ENCODE data around the gene TBRG4.

DNA sequence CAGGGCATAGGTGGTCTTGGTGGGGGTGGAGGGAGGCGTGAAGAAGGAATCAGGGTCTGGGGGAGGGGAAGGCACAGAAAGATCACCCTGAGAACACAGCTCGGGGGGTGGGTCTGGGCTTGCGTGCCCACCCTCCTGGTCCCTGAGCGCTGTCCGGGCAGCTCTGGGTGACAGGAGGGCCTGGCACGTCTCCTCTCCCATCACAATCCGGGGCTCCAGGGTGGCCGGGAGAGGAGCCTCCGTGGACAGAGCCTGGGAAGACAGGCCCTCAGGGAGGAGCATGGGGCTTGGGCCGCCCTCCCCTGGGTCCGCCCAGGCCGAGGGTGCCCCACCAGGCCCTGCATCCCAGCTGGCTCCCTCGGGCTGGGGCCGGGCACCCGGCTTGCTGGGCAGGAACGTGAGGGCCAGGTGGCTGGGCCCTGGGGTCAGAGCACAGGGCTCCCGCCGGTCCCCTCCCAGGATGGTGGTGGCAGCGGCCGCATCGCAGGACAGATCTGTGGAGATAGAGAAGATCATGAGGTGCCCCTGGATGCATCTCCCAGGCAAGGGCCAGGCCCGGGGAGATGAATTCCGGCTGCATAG is 25.8 kb downstream of the TBRG4 start:
- TF ChIP-seq POLR2A (IDR thresholded peaks at IDR 0.05) = no peak
- TF ChIP-seq POLR2AphosphoS5 (IDR thresholded peaks at IDR 0.05; ENCODE audit: insufficient read depth in 1 of 2, low read depth in 1 of 2) = no peak
- TF ChIP-seq, protein P1, sequence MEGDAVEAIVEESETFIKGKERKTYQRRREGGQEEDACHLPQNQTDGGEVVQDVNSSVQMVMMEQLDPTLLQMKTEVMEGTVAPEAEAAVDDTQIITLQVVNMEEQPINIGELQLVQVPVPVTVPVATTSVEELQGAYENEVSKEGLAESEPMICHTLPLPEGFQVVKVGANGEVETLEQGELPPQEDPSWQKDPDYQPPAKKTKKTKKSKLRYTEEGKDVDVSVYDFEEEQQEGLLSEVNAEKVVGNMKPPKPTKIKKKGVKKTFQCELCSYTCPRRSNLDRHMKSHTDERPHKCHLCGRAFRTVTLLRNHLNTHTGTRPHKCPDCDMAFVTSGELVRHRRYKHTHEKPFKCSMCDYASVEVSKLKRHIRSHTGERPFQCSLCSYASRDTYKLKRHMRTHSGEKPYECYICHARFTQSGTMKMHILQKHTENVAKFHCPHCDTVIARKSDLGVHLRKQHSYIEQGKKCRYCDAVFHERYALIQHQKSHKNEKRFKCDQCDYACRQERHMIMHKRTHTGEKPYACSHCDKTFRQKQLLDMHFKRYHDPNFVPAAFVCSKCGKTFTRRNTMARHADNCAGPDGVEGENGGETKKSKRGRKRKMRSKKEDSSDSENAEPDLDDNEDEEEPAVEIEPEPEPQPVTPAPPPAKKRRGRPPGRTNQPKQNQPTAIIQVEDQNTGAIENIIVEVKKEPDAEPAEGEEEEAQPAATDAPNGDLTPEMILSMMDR (IDR thresholded peaks at IDR 0.05) = no peak

All from vagina (tissue), 2 donors.